ENCODE measurements around the gene MTFR1L.

Gene MTFR1L

GRCh38 chr1:25790472-25790871 lies 29.3 kb upstream of the MTFR1L start:
- DNase-seq (ENCODE audit: low read depth): no peak

DNA sequence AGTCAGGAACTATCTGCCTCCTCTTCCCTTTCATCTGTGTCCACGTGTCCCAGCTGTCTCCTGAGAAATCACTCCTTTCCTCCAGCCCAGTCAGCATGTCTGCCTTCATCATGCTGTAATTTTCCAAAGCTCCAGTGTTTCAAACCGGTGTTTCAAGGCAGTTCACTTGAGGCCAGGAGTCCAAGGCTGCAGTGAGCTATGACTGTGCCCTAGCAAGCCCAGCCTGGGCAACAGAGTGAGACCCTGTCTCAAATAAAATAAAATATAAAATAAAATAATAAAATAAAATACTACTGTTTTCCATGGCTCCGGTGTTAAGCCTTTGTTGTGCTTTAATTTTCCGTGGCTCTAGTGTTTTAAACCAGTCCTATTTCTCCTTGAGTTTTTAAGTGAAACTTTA lies 27.6 kb upstream of the MTFR1L start:
- DNase-seq (ENCODE audit: low read depth): no peak

DNA sequence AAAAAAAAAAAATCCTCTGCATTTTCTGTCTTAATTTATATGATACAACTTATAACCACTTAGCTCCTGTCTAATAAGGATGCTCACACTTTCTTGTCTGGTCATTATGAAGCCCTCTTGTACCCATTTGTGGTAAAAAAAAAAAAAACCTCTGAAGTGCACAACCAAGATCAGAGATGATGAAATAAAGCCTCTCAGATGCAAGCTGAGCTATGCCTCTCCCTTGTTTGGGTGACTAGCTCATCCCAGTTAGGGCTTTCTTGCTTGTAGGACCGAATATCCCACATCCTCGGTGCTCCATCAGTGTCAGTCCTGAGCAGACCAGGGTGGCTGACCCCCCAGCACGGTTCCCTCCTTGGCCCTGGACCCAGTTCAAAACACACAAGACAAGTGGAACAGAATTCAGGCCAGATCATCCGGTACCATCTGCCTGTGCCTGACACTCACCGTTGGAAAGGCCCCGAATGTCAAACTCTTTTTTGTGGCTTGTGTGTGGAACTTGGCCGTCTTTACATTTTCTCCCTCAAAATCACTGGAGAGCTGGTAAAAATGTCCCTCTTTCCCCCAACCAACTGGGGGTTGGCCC lies 26.1 kb upstream of the MTFR1L start:
- no peak for DNase-seq (ENCODE audit: low read depth)

DNA sequence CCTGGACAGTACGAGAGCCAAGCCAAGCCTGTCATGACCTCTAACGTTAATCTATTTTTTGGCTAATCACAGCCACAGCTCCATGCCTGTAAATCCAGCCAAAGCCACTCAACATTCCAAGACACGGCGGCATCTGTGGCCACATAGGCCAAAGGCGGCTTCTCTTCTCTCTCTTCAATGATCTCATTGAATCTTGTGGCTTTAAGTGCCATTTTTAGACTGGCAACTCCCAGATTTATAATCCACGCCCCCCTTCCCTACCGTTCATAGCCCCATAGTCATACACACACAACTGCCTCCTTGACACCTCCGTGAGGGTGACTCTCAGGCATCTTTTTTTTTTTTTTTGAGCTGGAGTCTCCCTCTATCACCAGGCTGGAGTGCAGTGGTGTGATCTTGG lies 25.4 kb upstream of the MTFR1L start:
- DNase-seq (ENCODE audit: low read depth): no peak

- no peak for DNase-seq (ENCODE audit: low read depth)
These were observed 24.5 kb upstream of the MTFR1L start for GRCh38 chr1:25795211-25795610.

DNA sequence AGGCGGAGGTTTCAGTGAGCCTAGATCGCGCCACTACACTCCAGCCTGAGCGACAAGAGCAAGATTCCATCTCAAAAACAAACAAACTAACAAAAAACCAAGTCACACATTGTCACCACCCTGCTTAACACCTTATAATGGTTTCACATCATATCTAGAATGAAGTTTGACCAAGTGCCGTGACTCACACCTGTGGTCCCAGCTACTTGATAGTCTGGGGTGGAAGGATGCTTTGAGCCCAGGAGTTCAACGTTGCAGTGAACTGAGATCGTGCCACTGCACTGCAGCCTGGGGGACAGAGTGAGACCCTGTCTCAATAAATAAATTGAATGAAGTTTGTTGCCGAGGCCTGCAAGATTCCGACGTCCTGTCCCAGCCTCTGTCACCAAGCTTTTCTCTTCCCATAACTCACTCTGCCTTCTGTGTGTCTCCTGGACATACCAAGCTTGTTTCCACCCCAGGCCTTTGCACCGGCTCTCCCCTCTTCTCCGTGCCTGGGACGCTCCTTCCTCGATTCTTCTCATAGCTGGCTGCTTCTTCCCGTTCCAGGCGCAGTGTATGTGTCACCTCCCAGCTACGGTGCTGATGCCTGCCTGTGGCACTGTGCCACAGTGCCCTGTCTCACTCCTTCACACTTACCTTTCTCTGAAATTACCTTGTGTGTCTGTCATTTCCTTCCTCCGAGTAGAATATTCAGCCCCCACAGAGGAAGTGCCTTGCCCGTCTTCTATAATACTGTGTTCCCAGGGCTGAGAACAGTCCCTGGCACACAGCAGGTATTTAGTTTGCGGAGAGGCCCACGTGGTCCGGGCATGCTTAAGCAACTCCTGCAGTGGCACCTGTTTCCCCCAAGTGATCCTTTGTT lies 23.6 kb upstream of the MTFR1L start:
- no peak for DNase-seq (ENCODE audit: low read depth)

DNA sequence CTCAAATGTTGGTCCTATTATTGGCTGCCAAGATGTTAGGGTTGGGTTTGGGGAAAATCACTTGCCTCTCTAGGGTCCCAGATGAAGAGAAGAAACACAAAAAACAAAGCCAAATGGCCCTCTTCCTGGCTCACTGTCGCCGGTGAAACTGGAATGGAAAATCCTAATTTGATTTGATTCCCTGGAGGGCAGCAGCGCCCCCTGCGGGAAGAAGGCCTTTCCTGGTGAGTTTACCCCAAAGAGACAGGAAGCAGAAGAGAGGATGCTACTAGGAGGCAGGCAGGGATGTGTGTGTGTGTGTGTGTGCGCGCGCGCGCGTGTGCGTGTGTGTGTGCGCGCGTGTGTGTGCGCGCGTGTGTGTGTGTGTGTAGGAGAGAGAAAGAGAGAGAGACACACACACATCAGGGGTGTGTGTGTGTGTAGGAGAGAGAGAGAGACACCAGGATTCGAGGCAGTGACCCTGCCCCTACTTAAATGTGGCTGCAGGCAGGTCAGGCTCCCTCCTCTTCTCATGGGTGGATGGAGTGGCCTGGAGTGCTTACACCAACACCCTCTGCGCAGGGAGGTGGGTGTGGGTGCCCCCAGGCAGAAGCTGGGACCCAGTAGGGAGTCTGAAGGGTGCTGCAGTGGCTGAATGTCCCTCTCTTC lies 22.8 kb upstream of the MTFR1L start:
- peak; percentile 71 for DNase-seq (ENCODE audit: low read depth)

DNA sequence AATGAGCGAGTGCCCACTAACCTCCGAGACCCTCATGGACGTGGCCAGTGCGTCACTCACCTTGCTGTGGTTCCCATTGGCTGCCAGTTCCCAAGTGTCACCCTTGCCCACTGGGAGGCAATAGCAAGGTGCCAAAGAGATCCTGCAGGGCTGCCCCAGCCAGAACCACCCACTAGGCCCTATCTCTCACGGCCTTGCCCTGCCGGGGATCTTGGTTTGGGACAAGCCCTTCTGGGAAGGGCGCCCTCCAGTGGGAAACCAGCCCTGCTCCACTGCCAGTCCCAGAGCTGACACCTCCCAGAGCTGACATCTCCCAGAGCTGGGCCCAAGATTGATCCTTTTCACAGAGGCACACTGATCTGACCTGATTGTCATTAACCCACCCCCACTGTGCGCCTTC lies 21.8 kb upstream of the MTFR1L start:
- DNase-seq (ENCODE audit: low read depth): peak; percentile 25

GRCh38 chr1:25798666-25799351 lies 20.9 kb upstream of the MTFR1L start:
- DNase-seq (ENCODE audit: low read depth): no peak

DNA sequence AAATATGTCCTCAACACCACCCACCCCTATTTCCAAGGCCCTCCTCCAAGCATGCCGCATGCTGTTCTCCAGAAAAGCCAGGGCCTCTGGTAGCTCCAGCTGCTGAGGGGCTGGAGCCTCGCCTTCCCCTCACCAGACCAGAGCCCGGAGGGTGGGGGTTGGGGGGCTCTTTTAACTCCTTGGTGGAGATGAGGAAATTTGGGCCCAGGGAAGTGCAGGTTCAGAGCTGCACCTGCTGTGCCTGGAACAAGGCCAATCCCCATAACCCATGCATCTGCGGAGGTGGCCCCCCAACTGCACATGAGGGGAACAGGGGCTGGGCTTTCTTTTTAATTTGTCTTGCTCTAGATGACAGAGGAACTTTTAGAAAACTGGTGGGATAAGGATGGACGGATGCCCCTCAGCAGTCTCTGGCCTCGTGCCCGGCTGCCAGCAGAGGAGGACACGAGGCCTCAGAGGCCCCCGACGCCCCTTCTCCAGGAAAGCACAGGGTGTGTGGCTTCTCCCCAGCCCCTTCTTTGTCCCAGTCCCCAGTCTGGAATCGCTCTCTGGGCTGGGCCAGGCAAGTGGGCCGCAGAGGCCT lies 20.3 kb upstream of the MTFR1L start:
- no peak for DNase-seq (ENCODE audit: low read depth)

DNA sequence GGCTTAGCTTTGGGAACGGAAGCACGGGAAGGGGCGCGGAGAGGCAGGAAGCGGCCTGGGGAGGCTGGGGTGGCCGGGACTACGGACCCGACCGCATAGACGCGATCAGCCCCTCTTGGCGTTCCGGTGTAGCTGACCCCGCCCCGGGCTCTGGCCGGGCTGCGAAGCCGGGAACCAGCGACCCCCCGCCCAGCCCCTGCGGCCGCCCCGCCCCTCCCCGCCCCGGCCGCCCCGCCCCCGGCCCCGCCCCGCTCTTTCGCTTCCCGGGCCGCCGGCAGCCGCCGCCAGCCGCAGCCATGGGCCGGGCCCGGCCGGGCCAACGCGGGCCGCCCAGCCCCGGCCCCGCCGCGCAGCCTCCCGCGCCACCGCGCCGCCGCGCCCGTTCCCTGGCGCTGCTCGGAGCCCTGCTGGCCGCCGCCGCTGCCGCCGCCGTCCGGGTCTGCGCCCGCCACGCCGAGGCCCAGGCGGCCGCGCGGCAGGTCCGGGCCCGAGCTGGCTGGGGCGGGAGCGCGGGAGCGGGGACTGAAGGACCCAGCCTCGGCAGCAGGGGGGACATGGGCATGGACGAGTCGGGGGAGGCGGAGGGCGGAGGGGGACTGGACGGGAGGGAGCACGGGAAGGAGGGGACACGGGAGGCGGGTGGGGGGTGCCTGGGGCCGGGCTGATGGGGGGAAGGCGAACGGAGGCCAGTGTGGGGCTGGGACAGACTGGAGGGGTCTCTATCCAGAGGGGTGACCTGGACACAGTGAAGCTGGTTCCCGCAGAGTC lies 19.6 kb upstream of the MTFR1L start, which contains the start of gene SELENON:
Gene SELENON, plus strand, starts transcription at position 259 of the 768 bp plus-strand sequence. Its CDS starts 38 bp downstream, at position 297.
- DNase-seq (ENCODE audit: low read depth): peak; percentile 27

DNA sequence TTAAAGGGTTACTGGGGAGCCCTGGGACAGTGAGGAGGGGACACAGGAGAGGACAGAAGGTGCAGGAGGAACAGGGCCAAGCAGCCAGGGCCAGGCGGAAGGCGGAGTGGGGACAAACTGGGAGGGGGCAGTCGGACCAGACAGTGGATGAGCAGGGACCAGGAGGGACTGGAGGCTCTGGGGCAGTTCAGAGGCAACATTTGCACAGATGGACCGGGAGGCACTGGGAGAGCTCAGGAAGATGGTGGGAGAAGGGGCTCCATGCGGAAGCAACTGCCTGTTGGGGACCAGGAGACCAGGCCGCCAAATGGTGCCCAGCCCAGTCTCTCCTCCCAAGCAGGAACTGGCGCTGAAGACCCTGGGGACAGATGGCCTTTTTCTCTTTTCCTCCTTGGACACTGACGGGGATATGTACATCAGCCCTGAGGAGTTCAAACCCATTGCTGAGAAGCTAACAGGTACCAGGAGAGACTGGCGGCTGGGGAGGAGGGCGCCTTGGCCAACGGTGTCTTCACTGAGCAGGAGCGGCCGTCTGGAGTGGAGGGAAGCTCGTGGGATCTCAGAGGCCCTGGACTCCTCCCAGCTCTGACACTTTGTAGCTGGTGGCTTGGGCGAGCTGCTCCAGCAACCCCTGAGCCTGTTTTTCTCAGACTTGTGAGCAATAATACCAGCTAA lies 18.9 kb upstream of the MTFR1L start:
- DNase-seq (ENCODE audit: low read depth): no peak

GRCh38 chr1:25802915-25803314 lies 16.8 kb upstream of the MTFR1L start:
- DNase-seq (ENCODE audit: low read depth): no peak

DNA sequence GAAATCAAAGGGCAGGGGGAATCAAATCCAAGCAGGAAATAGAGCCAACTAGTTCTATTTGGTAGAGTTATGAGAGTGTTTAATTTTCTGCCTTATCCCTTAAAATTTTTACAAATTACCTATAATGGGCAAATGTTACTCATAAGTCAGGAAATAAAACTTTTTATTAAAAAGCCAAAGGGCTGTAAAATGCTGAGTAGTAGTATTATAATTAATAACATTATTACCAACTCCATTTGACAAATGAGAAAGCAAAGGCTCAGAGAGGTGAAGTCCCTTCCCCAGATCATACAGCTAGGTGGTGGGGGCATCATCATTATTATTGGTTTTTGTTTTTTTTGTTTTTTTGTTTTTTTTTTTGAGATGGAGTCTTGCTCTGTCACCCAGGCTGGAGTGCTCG lies 16.4 kb upstream of the MTFR1L start:
- no peak for DNase-seq (ENCODE audit: low read depth)

GRCh38 chr1:25804244-25804963 lies 15.3 kb upstream of the MTFR1L start:
- peak; percentile 29 for DNase-seq (ENCODE audit: low read depth)

DNA sequence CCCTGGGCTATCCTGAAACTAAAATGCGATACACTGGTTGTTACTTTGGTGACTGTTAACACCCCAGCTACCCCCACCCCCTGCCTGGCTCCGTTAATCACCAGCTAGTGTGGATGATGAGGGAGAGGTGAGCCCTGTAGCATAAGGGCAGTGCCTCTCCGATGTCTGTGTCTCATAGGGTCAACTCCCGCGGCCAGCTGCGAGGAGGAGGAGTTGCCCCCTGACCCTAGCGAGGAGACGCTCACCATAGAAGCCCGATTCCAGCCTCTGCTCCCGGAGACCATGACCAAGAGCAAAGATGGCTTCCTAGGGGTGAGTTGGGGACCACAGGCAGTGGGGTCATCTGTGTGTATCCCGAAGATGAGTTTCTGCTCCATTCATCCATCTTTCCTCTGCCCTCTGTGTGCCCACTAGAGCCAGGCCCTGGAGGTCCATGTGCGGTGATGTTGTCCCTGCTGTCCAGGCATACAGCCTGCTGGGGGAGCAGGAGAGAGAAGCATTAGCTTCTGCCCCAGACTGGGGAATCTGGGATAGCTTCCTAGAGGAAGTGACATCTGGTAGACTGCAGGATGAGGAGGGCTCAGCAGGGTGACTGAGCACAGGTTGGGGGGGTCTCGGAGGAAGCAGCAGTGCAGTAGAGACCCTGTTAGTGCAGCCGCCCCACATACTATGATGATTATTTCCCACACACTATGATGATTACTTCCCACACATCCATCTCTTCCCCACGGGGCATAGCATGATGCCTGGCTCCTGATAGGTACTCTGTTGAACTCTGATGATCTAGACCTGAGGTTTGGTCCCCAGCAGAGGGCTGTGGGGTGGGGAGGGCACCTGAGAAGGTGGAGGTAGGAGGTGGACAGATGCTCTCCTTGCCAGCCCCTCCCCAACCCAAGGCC lies 14.5 kb upstream of the MTFR1L start:
- DNase-seq (ENCODE audit: low read depth): no peak

DNA sequence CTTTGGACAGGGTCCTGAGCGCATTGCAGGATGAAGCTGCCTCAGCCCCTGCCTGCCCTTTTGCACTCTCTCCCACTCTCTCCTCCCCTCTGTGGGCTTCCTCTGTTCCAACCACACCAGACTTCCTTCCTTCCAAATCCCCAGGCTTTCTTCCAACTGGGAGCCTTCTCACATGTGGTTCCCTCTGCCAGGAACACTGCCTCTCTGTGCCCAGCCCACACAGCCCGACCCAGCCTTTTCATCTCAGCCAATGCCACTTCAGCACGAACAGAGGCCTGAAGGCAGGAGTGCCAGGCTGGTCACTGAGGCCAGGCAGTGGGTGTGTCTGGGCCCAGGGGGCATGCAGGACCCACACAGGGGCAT lies 13.9 kb upstream of the MTFR1L start:
- no peak for DNase-seq (ENCODE audit: low read depth)

DNA sequence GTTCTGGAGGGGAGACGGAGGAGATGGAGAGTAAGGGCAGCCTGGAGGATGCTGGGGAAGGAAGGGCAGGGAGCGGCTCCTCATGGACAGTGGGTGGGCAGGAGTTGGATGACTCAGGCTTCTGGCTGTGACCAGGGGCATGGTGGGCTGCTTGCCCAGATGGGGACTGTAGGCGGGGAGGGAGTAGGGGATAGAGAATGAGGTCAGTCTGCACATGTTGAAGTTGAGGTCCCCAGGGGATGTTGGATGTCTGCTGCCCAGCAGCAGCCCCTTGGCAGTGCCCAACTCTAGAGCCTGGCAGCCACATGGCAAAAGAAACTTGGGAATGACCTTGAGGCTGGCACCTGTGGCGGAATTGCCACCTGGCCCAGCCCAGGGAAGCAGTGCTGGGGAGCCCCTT lies 13.3 kb upstream of the MTFR1L start:
- no peak for DNase-seq (ENCODE audit: low read depth)
